ENCODE results near the gene IL6.

DNA sequence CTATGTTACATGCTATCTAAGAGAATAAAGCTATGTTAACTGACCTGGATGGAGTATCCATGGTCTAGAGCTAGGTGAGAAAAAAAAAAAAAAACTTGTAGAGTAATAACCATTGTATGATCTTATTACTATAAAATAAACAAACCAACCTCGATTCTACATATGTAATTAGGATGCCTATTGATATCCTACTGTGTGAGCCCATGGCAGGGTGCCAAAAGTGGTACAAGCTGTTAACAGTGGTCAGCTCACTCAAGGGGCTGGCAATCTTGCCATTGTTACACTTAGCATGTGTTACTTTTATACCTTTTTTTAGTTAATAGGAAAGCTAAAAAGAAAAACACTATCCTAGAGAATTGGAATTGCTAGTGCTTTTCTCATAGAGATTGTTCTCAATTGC, 13.5 kb upstream of the IL6 start:
- TF ChIP-seq ZNF263 (CRISPR knock-in tag; IDR thresholded peaks at IDR 0.05): no peak
- TF ChIP-seq, protein P1, sequence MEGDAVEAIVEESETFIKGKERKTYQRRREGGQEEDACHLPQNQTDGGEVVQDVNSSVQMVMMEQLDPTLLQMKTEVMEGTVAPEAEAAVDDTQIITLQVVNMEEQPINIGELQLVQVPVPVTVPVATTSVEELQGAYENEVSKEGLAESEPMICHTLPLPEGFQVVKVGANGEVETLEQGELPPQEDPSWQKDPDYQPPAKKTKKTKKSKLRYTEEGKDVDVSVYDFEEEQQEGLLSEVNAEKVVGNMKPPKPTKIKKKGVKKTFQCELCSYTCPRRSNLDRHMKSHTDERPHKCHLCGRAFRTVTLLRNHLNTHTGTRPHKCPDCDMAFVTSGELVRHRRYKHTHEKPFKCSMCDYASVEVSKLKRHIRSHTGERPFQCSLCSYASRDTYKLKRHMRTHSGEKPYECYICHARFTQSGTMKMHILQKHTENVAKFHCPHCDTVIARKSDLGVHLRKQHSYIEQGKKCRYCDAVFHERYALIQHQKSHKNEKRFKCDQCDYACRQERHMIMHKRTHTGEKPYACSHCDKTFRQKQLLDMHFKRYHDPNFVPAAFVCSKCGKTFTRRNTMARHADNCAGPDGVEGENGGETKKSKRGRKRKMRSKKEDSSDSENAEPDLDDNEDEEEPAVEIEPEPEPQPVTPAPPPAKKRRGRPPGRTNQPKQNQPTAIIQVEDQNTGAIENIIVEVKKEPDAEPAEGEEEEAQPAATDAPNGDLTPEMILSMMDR (CRISPR knock-in tag; IDR thresholded peaks at IDR 0.05): no peak
- no peak for TF ChIP-seq ZNF138 (CRISPR knock-in tag; IDR thresholded peaks at IDR 0.05; ENCODE audit: low read depth)
- TF ChIP-seq ZFP41 (CRISPR knock-in tag; IDR thresholded peaks at IDR 0.05; ENCODE audit: borderline replicate concordance): no peak
- TF ChIP-seq, protein P2, sequence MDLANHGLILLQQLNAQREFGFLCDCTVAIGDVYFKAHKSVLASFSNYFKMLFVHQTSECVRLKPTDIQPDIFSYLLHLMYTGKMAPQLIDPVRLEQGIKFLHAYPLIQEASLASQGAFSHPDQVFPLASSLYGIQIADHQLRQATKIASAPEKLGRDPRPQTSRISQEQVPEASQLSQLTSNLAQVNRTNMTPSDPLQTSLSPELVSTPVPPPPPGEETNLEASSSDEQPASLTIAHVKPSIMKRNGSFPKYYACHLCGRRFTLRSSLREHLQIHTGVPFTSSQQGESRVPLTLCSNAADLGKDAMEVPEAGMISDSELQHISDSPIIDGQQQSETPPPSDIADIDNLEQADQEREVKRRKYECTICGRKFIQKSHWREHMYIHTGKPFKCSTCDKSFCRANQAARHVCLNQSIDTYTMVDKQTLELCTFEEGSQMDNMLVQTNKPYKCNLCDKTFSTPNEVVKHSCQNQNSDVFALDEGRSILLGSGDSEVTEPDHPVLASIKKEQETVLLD (CRISPR knock-in tag; IDR thresholded peaks at IDR 0.05; ENCODE audit: low read depth): no peak
- no peak for TF ChIP-seq DNMT1 (CRISPR knock-in tag; IDR thresholded peaks at IDR 0.05)
- TF ChIP-seq ZNF354B (CRISPR knock-in tag; IDR thresholded peaks at IDR 0.05): no peak
- TF ChIP-seq, protein P3, sequence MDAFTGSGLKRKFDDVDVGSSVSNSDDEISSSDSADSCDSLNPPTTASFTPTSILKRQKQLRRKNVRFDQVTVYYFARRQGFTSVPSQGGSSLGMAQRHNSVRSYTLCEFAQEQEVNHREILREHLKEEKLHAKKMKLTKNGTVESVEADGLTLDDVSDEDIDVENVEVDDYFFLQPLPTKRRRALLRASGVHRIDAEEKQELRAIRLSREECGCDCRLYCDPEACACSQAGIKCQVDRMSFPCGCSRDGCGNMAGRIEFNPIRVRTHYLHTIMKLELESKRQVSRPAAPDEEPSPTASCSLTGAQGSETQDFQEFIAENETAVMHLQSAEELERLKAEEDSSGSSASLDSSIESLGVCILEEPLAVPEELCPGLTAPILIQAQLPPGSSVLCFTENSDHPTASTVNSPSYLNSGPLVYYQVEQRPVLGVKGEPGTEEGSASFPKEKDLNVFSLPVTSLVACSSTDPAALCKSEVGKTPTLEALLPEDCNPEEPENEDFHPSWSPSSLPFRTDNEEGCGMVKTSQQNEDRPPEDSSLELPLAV (CRISPR knock-in tag; conservative IDR thresholded peaks at IDR 0.05; ENCODE audit: low read depth): no peak
- TF ChIP-seq, protein P4, sequence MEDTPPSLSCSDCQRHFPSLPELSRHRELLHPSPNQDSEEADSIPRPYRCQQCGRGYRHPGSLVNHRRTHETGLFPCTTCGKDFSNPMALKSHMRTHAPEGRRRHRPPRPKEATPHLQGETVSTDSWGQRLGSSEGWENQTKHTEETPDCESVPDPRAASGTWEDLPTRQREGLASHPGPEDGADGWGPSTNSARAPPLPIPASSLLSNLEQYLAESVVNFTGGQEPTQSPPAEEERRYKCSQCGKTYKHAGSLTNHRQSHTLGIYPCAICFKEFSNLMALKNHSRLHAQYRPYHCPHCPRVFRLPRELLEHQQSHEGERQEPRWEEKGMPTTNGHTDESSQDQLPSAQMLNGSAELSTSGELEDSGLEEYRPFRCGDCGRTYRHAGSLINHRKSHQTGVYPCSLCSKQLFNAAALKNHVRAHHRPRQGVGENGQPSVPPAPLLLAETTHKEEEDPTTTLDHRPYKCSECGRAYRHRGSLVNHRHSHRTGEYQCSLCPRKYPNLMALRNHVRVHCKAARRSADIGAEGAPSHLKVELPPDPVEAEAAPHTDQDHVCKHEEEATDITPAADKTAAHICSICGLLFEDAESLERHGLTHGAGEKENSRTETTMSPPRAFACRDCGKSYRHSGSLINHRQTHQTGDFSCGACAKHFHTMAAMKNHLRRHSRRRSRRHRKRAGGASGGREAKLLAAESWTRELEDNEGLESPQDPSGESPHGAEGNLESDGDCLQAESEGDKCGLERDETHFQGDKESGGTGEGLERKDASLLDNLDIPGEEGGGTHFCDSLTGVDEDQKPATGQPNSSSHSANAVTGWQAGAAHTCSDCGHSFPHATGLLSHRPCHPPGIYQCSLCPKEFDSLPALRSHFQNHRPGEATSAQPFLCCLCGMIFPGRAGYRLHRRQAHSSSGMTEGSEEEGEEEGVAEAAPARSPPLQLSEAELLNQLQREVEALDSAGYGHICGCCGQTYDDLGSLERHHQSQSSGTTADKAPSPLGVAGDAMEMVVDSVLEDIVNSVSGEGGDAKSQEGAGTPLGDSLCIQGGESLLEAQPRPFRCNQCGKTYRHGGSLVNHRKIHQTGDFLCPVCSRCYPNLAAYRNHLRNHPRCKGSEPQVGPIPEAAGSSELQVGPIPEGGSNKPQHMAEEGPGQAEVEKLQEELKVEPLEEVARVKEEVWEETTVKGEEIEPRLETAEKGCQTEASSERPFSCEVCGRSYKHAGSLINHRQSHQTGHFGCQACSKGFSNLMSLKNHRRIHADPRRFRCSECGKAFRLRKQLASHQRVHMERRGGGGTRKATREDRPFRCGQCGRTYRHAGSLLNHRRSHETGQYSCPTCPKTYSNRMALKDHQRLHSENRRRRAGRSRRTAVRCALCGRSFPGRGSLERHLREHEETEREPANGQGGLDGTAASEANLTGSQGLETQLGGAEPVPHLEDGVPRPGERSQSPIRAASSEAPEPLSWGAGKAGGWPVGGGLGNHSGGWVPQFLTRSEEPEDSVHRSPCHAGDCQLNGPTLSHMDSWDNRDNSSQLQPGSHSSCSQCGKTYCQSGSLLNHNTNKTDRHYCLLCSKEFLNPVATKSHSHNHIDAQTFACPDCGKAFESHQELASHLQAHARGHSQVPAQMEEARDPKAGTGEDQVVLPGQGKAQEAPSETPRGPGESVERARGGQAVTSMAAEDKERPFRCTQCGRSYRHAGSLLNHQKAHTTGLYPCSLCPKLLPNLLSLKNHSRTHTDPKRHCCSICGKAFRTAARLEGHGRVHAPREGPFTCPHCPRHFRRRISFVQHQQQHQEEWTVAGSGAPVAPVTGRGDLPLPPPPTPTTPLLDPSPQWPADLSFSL (CRISPR knock-in tag; IDR thresholded peaks at IDR 0.05): no peak

Data from HepG2 (cell line).